Measurements from ENCODE around the gene ARL6IP4. TPM values are rescaled to one million over a fixed set of nuclear protein-coding genes. Genes with fewer than 3 reads are reported as not detected.

Gene ARL6IP4
- total RNA-seq, 1 donor from 2014 or later = 156 TPM

DNA sequence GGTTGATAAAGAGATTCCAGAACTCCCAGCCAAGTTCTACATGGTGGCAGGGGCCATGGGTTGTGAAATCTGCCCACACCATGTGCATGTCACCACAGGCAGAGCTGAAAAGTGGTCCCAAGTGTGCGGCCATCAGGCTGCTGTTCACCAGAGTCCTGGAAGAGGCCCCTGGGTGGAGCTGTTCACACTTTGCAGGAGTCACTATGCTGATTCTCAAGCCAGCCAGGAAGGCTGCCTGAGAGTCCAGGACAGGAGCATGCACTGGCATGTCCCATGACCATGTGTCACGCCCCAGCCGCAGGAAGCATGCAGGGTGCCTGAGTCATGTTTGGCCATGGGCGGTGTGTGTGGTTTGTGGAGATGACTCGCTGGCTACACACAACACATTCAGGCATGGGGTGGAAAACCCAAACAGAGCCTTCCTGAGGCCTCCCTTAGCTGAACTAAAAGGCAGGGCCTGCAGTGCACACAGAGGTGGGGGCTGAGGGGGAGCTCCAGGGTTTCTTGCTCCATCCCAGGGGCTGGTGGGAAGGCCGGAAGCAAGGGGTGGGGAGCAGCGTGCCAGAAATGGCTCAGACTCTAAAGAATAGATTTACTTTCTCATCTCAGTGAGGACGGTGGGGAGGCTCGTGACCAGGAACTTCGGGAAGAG is 33.7 kb upstream of the ARL6IP4 start:
- Histone ChIP-seq H3K27me3 (ENCODE audit: low read depth) (no peaks in the 10 kb centered on the region), H3K4me3 (peak overlapping the region; percentile 6), H3K27ac (replicated peaks) (peak overlapping the region; percentile 84), H3K36me3 (no peaks in the 10 kb centered on the region), H3K4me1 (peaks cover 63% of the 10 kb centered on the region), H3K9me3 (replicated peaks) (no peaks in the 10 kb centered on the region)
- TF ChIP-seq, protein P1, sequence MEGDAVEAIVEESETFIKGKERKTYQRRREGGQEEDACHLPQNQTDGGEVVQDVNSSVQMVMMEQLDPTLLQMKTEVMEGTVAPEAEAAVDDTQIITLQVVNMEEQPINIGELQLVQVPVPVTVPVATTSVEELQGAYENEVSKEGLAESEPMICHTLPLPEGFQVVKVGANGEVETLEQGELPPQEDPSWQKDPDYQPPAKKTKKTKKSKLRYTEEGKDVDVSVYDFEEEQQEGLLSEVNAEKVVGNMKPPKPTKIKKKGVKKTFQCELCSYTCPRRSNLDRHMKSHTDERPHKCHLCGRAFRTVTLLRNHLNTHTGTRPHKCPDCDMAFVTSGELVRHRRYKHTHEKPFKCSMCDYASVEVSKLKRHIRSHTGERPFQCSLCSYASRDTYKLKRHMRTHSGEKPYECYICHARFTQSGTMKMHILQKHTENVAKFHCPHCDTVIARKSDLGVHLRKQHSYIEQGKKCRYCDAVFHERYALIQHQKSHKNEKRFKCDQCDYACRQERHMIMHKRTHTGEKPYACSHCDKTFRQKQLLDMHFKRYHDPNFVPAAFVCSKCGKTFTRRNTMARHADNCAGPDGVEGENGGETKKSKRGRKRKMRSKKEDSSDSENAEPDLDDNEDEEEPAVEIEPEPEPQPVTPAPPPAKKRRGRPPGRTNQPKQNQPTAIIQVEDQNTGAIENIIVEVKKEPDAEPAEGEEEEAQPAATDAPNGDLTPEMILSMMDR (IDR thresholded peaks at IDR 0.05; ENCODE audit: borderline replicate concordance) = peak; percentile 38
- intact Hi-C loops (cut with micrococcal nuclease) = no loop called here
- peak; percentile 68 for DNase-seq

DNA sequence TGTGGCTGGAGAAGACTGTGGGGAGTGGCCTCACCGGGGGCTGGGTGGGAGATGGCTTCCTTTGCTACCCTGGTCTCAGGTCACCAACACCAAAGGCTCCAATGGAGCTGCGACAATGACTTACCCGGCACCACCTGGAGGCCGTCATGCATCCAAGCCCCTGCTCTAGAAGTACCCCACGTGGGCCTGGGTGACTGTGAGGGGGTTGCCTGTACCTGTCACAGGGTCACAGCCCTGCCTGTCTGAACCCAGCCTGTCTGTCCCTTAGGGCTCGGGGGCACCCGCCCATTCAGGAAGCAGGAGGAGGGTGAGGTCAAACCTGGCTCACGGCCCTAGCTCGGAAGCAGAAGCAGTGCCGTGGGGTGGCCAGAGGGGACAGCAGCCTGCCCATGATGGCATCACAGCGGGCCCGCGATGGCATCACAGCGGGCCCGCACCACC is 33.1 kb upstream of the ARL6IP4 start:
- Histone ChIP-seq H3K27me3 (ENCODE audit: low read depth) (no peaks in the 10 kb centered on the region), H3K4me1 (peaks cover 63% of the 10 kb centered on the region), H3K36me3 (no peaks in the 10 kb centered on the region), H3K9me3 (replicated peaks) (no peaks in the 10 kb centered on the region), H3K4me3 (peak overlapping the region; percentile 6), H3K27ac (replicated peaks) (peak overlapping the region; percentile 84)
- TF ChIP-seq, protein P1 (IDR thresholded peaks at IDR 0.05; ENCODE audit: borderline replicate concordance) = peak; percentile 42
- DNase-seq = peak; percentile 49
- intact Hi-C loops (cut with micrococcal nuclease) = no loop called here

DNA sequence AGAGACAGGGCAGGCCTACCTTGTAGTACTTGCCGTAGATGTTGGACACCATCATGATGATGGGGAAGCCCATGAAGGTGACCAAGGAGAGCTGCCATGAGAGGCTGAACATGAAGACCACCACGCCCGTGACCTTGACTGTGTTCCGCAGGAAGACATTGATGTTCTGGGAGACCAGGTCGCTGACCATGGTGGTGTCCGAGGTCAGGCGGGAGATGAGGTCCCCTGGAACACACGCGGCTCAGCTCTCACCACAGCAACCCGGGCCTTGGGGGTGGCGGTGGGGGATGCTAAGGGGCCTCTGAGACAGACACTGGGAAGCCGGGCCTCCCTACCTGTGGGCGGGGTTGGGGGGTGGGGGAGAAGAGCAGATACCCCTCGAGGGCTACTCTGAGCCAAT is 31.9 kb upstream of the ARL6IP4 start:
- DNase-seq = no peak
- H3K4me1 ChIP-seq = peaks cover 52% of the 10 kb centered on the region

DNA sequence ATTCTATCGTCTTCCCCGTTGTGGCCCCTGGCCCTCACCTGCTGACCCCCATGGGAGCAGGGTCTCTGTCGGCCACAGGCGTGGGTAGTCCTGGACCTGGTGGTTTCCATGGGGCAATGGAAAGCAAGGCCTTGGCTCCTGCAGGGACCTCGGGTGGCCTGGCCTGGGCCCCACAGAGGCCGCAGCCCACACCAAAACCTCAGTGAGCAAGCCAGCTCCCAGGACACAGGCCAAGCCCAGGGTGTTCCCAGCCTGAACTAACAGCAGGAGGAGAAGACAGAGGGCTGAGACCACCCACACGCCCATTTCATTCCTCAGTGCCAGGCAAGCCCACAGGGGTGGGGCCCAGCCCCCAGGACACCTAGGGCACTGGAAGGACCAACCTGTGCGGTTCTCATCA is 31.1 kb upstream of the ARL6IP4 start:
- intact Hi-C loops (cut with micrococcal nuclease) = no loop called here
- Histone ChIP-seq H3K9me3 (replicated peaks) (no peaks in the 10 kb centered on the region), H3K27ac (replicated peaks) (no peak overlapping the region), H3K4me1 (peaks cover 44% of the 10 kb centered on the region), H3K27me3 (ENCODE audit: low read depth) (no peaks in the 10 kb centered on the region), H3K36me3 (no peaks in the 10 kb centered on the region), H3K4me3 (no peak overlapping the region)
- TF ChIP-seq, protein P1 (IDR thresholded peaks at IDR 0.05; ENCODE audit: borderline replicate concordance) = no peak
- DNase-seq = no peak

More for the DNA sequence above, 31.9 kb upstream of the ARL6IP4 start:
- Histone ChIP-seq H3K27me3 (ENCODE audit: low read depth) (no peaks in the 10 kb centered on the region), H3K9me3 (replicated peaks) (no peaks in the 10 kb centered on the region), H3K27ac (replicated peaks) (no peak overlapping the region), H3K4me3 (no peak overlapping the region), H3K36me3 (no peaks in the 10 kb centered on the region)
- TF ChIP-seq, protein P1 (IDR thresholded peaks at IDR 0.05; ENCODE audit: borderline replicate concordance) = no peak
- intact Hi-C loops (cut with micrococcal nuclease) = no loop called here

DNA sequence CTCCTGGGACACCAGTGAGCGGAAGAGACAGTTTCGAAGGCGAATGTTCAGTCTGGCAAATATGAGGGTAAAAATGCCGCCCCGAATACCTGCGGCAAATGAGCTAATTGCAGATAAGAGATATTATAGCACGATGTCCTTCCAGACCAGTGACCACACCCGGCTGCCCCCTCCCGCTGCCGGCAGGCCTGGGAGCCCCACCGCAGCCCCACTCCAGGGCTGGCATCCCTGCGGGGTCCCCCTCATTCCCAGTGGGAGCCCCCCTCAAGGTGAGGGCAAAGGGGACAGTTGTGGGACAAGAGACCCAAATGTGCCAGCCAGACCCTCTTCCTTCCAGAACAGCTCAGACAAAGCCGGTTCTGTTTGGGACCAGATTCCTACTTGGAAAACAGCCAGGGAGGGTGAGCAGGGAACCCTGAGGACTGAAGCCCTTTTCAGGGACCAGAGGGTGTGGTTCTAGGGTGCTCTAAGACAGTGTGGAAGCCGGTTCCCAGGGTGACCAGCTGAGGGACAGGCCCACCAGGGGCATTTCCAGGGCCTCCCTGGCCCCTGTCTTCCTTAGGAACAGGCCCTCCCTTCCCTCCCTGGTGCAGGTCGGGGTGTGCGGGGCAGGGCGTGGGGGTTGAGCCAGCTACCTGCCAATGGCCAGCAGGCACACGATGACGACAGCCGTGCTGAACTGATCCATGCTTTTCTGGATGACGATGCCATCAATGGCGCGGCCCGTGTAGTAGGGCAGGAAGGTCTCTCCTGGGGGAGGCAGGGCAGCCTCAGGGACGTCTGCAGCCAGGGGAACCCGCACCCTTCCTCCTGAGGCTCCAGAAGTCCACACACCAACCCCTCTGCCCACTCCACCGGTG is 30.4 kb upstream of the ARL6IP4 start:
- TF ChIP-seq, protein P1 (IDR thresholded peaks at IDR 0.05; ENCODE audit: borderline replicate concordance) = no peak
- Histone ChIP-seq H3K36me3 (no peaks in the 10 kb centered on the region), H3K9me3 (replicated peaks) (no peaks in the 10 kb centered on the region), H3K27ac (replicated peaks) (no peak overlapping the region), H3K27me3 (ENCODE audit: low read depth) (no peaks in the 10 kb centered on the region), H3K4me3 (no peak overlapping the region), H3K4me1 (peaks cover 37% of the 10 kb centered on the region)
- no peak for DNase-seq
- intact Hi-C loops (cut with micrococcal nuclease) = loop anchor here (5.0 to 10.0 kb wide), 2 partner anchors 88 to 155 kb away; no protein-coding TSS in a partner anchor
